Gastroesophageal sphincter (tissue), 4 donors: ENCODE measurements around the gene RPS4Y2. TPM values are rescaled to one million over a fixed set of nuclear protein-coding genes. Genes with fewer than 3 reads are reported as not detected.

Experiments used
- ATAC-seq: fragments of 150-250 bp; one replicate; pipeline ENCODE4 v1.9.1; 2016; ENCODE audit warnings: mild to moderate bottlenecking, moderate library complexity
- H3K27ac ChIP-seq, 4 donors: fragments of 200-600 bp; sonication (generic) in 3 of 4; 1 replicate in 3 of 4; 2 replicates in 1 of 4; pipeline ENCODE4 v1.5.1; 2016 to 2019
- H3K27me3 ChIP-seq: fragments of 200-600 bp; sonication (generic); one replicate; pipeline ENCODE4 v1.5.1; 2019
- H3K36me3 ChIP-seq, 2 donors: fragments of 200-600 bp; sonication (generic); one replicate each; pipeline ENCODE4 v1.5.1; 2019; ENCODE audit warnings: control low read depth in 1 of 2
- H3K4me1 ChIP-seq, 3 donors: fragments of 200-600 bp; sonication (generic); 1 replicate in 2 of 3; 2 replicates in 1 of 3; pipeline ENCODE4 v1.5.1; 2016 to 2019; ENCODE audit warnings: control low read depth in 2 of 3
- H3K4me3 ChIP-seq, 2 donors: fragments of 200-600 bp; sonication (generic); one replicate each; pipeline ENCODE4 v1.5.1; 2019; ENCODE audit warnings: mild to moderate bottlenecking in 1 of 2, moderate library complexity in 1 of 2
- H3K9me3 ChIP-seq, 3 donors: fragments of 200-600 bp; sonication (generic); one replicate each; pipeline ENCODE4 v1.5.1; 2017 to 2019; ENCODE audit warnings: control low read depth in 2 of 3
- EP300 ChIP-seq: sonication (generic); formaldehyde crosslinking; IDR thresholded peaks from one replicate; pipeline ENCODE4 v1.6.1; 2017; ENCODE audit warnings: antibody characterized with exemption, mild to moderate bottlenecking
- POLR2A ChIP-seq, 2 donors: fragments of 450-650 bp; IDR thresholded peaks; one replicate each; pipeline ENCODE4 v1.6.1; 2017; ENCODE audit warnings: antibody characterized with exemption in 2 of 2, mild to moderate bottlenecking in 2 of 2, moderate library complexity in 1 of 2
- POLR2AphosphoS5 ChIP-seq: sonication (generic); formaldehyde crosslinking; IDR thresholded peaks from one replicate; pipeline ENCODE4 v1.6.1; 2017; ENCODE audit warnings: antibody characterized with exemption
- WGBS, 2 donors: methylation state at CpG; one replicate each; pipeline ENCODE4 v1.1.5; 2018; ENCODE audit warnings: low coverage in 1 of 2; 5-methylcytosine and 5-hydroxymethylcytosine counted together
- total RNA-seq, 4 donors: library from RNA; depleted of rRNA; stranded (reverse); fragments of >200 nt; gene quantifications; one replicate each; pipeline ENCODE4 v1.1.0, GENCODE V29; 2016
- TF ChIP-seq, protein P1 (sequence below), 4 experiments: fragments of 200-600 bp in 2 of 4; fragments of 450-650 bp in 2 of 4; sonication (generic) in 1 of 4; IDR thresholded peaks; one replicate each; pipeline ENCODE4 v1.5.1; 2017 to 2019; ENCODE audit warnings: antibody characterized with exemption in 4 of 4, mild to moderate bottlenecking in 2 of 4, moderate library complexity in 2 of 4

The RPS4Y2 gene
- total RNA-seq, 4 donors from 2014 or later: not detected

DNA sequence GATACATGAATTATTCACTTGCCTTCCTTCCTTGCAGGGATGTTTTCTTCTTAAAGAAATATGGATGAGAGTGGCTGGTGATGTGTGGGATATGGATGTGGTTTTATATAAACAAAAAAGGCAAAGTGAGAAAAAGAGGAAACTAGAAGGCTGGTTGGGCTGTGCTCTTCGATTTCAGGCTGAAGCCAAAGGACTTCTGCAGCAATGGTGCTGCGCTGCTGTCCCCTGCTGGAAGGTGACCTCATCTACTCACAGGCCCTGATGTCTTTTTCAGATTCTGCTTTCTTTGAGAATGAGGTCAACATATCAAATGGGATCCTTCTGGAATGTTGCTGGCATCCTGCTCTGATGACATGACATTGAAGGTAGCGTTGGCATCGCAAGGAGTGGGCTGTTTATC is 15.3 kb upstream of the RPS4Y2 start:
- Histone ChIP-seq H3K4me1 (no peaks in the 10 kb centered on the region), H3K27me3 (no peaks in the 10 kb centered on the region), H3K36me3 (no peaks in the 10 kb centered on the region), H3K9me3 (no peaks in the 10 kb centered on the region), H3K27ac (no peak overlapping the region), H3K4me3 (no peak overlapping the region)
- TF ChIP-seq POLR2A (IDR thresholded peaks at IDR 0.05) (no peak), EP300 (no peak), POLR2AphosphoS5 (no peak)
- TF ChIP-seq, protein P1, sequence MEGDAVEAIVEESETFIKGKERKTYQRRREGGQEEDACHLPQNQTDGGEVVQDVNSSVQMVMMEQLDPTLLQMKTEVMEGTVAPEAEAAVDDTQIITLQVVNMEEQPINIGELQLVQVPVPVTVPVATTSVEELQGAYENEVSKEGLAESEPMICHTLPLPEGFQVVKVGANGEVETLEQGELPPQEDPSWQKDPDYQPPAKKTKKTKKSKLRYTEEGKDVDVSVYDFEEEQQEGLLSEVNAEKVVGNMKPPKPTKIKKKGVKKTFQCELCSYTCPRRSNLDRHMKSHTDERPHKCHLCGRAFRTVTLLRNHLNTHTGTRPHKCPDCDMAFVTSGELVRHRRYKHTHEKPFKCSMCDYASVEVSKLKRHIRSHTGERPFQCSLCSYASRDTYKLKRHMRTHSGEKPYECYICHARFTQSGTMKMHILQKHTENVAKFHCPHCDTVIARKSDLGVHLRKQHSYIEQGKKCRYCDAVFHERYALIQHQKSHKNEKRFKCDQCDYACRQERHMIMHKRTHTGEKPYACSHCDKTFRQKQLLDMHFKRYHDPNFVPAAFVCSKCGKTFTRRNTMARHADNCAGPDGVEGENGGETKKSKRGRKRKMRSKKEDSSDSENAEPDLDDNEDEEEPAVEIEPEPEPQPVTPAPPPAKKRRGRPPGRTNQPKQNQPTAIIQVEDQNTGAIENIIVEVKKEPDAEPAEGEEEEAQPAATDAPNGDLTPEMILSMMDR (IDR thresholded peaks at IDR 0.05): peak in 1 of 4 experiments; percentile 28
- 10% methylated on average over 1 of the region's 4 CpGs; no CpG with 5 or more reads in 1 of the 2 donors for WGBS, 2 donors
- ATAC-seq: no peak

DNA sequence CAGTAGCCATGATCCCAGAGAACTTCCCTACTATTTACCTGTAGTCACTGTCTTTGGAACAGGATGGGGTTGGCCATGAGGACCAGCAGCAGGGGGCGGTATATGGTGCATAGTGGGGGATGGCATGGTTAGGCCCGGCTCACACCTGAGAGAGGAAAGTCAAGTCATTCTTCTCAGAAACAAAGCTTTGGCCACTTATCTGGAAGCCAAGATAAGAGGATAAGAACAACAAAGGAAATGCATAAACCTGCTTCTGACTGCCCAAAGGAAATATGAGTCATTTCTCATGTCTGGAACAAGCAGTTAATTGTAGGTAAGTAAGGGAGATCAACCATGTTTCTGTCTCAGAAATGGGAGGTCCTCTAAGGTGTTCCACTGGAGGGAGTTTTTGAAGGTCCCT is 10.8 kb upstream of the RPS4Y2 start:
- H3K36me3 ChIP-seq: no peaks in the 10 kb centered on the region
- ATAC-seq: no peak
- no peaks in the 10 kb centered on the region for H3K4me1 ChIP-seq
- no CpG with 5 or more reads among the region's 2 CpGs for WGBS, 2 donors
- no peak for TF ChIP-seq POLR2A (IDR thresholded peaks at IDR 0.05)
- TF ChIP-seq, protein P1 (IDR thresholded peaks at IDR 0.05): no peak
- no peak for TF ChIP-seq EP300
- TF ChIP-seq POLR2AphosphoS5: no peak
- H3K27ac ChIP-seq: no peak overlapping the region
- no peak overlapping the region for H3K4me3 ChIP-seq
- H3K27me3 ChIP-seq: no peaks in the 10 kb centered on the region
- no peaks in the 10 kb centered on the region for H3K9me3 ChIP-seq

DNA sequence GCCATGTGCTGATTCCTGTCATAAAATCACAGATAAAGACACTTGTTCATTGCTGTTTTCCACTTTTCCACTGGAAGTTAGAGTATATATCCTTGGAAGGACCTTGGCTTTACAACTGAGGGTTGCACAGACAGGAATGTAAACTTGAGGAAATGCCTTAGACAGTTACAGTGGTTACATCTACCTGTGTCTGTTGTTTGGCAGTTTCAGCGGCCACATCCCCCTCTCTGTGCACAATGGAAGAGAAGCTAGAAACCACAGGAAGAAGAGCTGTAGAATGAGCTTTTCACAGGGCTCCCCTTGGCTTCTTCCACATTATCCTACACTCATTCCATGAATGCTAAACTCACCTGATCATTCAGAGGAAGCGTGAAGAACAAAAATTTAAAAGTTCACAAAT is 9.0 kb upstream of the RPS4Y2 start:
- H3K27ac ChIP-seq: no peak overlapping the region
- ATAC-seq: no peak
- WGBS, 2 donors: no CpG with 5 or more reads among the region's 2 CpGs
- no peak for TF ChIP-seq EP300
- TF ChIP-seq, protein P1 (IDR thresholded peaks at IDR 0.05): no peak
- no peak for TF ChIP-seq POLR2AphosphoS5
- TF ChIP-seq POLR2A (IDR thresholded peaks at IDR 0.05): no peak
- no peaks in the 10 kb centered on the region for H3K36me3 ChIP-seq
- H3K9me3 ChIP-seq: no peaks in the 10 kb centered on the region
- no peak overlapping the region for H3K4me3 ChIP-seq
- H3K27me3 ChIP-seq: no peaks in the 10 kb centered on the region
- no peaks in the 10 kb centered on the region for H3K4me1 ChIP-seq

DNA sequence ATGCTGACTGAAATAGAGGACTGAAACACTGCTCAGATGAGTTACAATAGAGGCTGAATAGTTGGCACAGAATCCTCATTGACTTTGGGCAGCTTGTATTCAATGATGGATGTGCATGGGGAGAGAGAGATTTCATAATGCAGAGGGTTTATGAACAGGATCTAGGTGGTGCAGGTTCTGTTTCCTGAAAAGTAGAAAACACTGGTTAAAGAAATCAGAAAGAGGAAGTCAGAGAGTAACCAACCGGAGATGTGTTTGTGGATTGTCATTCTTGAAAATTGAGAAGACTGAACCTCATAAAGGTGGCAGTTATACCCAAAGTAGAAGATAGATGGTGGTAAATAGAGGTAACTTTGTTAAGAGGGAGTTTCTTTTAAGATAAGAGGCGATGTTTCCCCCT is 8.0 kb downstream of the RPS4Y2 start:
- Histone ChIP-seq H3K4me1 (no peaks in the 10 kb centered on the region), H3K4me3 (no peak overlapping the region), H3K36me3 (no peaks in the 10 kb centered on the region), H3K27ac (no peak overlapping the region), H3K27me3 (no peaks in the 10 kb centered on the region), H3K9me3 (no peaks in the 10 kb centered on the region)
- WGBS, 2 donors: 44% methylated on average over 2 of the region's 2 CpGs; no CpG with 5 or more reads in 1 of the 2 donors
- TF ChIP-seq, protein P1 (IDR thresholded peaks at IDR 0.05): no peak
- TF ChIP-seq EP300: no peak
- TF ChIP-seq POLR2AphosphoS5: no peak
- TF ChIP-seq POLR2A (IDR thresholded peaks at IDR 0.05): no peak
- no peak for ATAC-seq

DNA sequence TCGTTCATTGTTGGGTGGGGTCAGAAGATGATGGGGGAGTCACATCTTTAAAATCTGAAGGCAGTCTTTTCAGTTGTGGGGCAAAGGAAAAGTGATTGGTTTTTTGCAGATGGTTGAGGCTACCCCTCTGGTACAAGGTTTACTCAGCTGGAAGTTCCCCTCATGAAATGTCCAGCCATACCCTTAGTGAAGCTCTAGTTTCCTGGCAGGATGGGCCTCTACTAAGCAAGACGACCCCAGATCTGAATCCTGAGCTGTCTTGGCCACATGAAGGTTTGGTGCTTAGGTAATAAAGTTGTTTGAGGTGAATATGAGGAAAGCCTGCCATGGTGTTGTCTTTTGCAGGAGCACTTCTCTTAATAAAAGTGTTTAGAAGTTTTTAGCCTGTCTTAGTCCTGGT is 9.2 kb downstream of the RPS4Y2 start:
- no peaks in the 10 kb centered on the region for H3K9me3 ChIP-seq
- H3K4me3 ChIP-seq: no peak overlapping the region
- 83% methylated on average over 1 of the region's 2 CpGs; no CpG with 5 or more reads in 1 of the 2 donors for WGBS, 2 donors
- H3K4me1 ChIP-seq: no peaks in the 10 kb centered on the region
- no peak for TF ChIP-seq POLR2A (IDR thresholded peaks at IDR 0.05)
- no peak for TF ChIP-seq POLR2AphosphoS5
- TF ChIP-seq EP300: no peak
- TF ChIP-seq, protein P1 (IDR thresholded peaks at IDR 0.05): no peak
- no peaks in the 10 kb centered on the region for H3K27me3 ChIP-seq
- no peak overlapping the region for H3K27ac ChIP-seq
- no peaks in the 10 kb centered on the region for H3K36me3 ChIP-seq
- no peak for ATAC-seq
